Suprapubic skin (tissue), 4 donors: ENCODE results near the gene FAM83F.

Experiments used
- EP300 ChIP-seq: sonication (generic); formaldehyde crosslinking; IDR thresholded peaks from one replicate; pipeline ENCODE4 v1.6.1; 2017; ENCODE audit warnings: antibody characterized with exemption
- POLR2A ChIP-seq, 2 donors: fragments of 450-650 bp; IDR thresholded peaks; one replicate each; pipeline ENCODE4 v1.6.1; 2017; ENCODE audit warnings: antibody characterized with exemption in 2 of 2, mild to moderate bottlenecking in 2 of 2, moderate library complexity in 2 of 2
- POLR2AphosphoS5 ChIP-seq, 3 donors: sonication (generic); formaldehyde crosslinking; IDR thresholded peaks; one replicate each; pipeline ENCODE4 v1.6.1; 2017; ENCODE audit warnings: antibody characterized with exemption in 3 of 3
- TF ChIP-seq, protein P1 (sequence below), 2 donors: fragments of 200-600 bp in 1 of 2; fragments of 450-650 bp in 1 of 2; sonication (generic) in 1 of 2; IDR thresholded peaks; one replicate each; pipeline ENCODE4 v1.5.1; 2016 to 2019; ENCODE audit warnings: antibody characterized with exemption in 2 of 2, mild to moderate bottlenecking in 1 of 2, moderate library complexity in 1 of 2

DNA sequence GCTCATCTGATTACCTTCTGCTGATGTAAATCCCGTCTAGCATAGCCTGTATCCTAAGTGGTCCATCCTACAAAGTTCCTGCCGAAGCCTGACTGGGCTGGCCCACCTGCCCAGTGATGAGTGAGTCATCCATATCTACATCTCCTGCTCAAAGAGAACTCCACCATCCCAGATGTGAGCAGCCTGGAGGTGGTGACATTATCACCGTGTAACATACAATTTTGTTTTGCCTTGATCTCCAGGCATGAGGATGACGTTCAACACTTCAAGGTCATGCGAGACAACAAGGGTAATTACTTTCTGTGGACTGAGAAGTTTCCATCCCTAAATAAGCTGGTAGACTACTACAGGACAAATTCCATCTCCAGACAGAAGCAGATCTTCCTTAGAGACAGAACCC is 29.0 kb upstream of the FAM83F start:
- TF ChIP-seq, protein P1, sequence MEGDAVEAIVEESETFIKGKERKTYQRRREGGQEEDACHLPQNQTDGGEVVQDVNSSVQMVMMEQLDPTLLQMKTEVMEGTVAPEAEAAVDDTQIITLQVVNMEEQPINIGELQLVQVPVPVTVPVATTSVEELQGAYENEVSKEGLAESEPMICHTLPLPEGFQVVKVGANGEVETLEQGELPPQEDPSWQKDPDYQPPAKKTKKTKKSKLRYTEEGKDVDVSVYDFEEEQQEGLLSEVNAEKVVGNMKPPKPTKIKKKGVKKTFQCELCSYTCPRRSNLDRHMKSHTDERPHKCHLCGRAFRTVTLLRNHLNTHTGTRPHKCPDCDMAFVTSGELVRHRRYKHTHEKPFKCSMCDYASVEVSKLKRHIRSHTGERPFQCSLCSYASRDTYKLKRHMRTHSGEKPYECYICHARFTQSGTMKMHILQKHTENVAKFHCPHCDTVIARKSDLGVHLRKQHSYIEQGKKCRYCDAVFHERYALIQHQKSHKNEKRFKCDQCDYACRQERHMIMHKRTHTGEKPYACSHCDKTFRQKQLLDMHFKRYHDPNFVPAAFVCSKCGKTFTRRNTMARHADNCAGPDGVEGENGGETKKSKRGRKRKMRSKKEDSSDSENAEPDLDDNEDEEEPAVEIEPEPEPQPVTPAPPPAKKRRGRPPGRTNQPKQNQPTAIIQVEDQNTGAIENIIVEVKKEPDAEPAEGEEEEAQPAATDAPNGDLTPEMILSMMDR (IDR thresholded peaks at IDR 0.05), result no peak
- TF ChIP-seq POLR2A (IDR thresholded peaks at IDR 0.05), result no peak
- no peak for TF ChIP-seq POLR2AphosphoS5 (IDR thresholded peaks at IDR 0.05)
- TF ChIP-seq EP300, result no peak
